ENCODE data around the gene PRDM2.

Gene PRDM2

DNA sequence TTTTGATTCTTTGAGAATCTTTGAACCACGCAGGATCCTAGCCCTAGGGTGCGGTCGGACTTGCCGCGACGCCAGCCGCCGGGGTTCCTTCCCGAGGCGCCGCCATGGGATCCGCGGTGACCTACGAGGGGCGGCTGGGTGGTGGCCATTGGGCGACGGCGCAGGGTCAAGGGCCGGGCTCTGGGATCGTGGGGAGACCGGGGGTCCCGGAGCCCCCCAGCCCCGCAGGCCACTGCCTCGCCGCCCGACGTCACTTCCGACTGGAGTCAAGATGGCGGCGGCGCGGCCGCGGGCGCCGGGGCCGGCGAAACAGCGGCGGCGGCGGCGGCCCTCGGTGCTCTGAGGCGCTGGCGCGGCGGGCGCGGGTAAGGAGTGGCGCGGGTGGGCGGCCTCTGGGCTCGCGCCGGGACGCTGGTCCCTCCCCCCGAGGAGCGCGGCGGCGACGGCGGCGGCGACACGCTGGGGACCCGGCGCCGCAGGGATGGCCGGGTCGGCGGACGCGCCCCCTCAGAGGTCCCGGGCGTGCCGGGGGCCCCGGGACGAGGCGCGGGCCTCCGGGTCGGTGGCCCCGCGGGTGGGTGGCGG lies at the start of gene PRDM2:
TSS of gene PRDM2 (plus strand) at position 253 of the 585 bp plus-strand sequence. CDS start 15,418 bp downstream, outside the sequence.
- ChIA-PET POLR2A (interaction anchor here (1.0 kb wide), 1 partner anchor 49 kb away, joined by 3 read pairs; no protein-coding TSS in a partner anchor), CTCF (interaction anchor here (0.9 kb wide), 1 partner anchor 8 kb away, joined by 3 read pairs; no protein-coding TSS in a partner anchor)
- Histone ChIP-seq H3K36me3 (ENCODE audit: control insufficient read depth in 2 of 2, insufficient read depth in 1 of 2, low read length in 2 of 2) (no peaks in the 10 kb centered on the region), H3K4me3 (ENCODE audit: low read depth, low read length) (peak within 1 kb of the TSS; percentile 60), H3K4me1 (ENCODE audit: control insufficient read depth, insufficient read depth, low read length) (no peaks in the 10 kb centered on the region; the same call in none of the 2 replicates), H3K9me3 (ENCODE audit: control insufficient read depth, insufficient read depth, low read depth, low read length) (no peaks in the 10 kb centered on the region), H3K27ac (ENCODE audit: extremely low read depth, low read depth, low read length) (peak within 1 kb of the TSS; percentile 76)
- TF ChIP-seq ZNF211 (tag by site-specific recombination; IDR thresholded peaks at IDR 0.05; ENCODE audit: low read depth), result no peak
- TF ChIP-seq FEZF1 (tag by site-specific recombination; IDR thresholded peaks at IDR 0.05), result no peak
- no peak for TF ChIP-seq ZNF341 (tag by site-specific recombination; IDR thresholded peaks at IDR 0.05; ENCODE audit: low read depth)
- TF ChIP-seq ZNF214 (tag by site-specific recombination; IDR thresholded peaks at IDR 0.05; ENCODE audit: borderline replicate concordance), result no peak
- TF ChIP-seq ZNF544 (tag by site-specific recombination; IDR thresholded peaks at IDR 0.05), result no peak
- TF ChIP-seq ZNF2 (tag by site-specific recombination; IDR thresholded peaks at IDR 0.05), result no peak
- TF ChIP-seq KLF7 (tag by site-specific recombination; IDR thresholded peaks at IDR 0.05; ENCODE audit: borderline replicate concordance), result no peak
- TF ChIP-seq PATZ1 (tag by site-specific recombination; IDR thresholded peaks at IDR 0.05), result peak; percentile 67
- TF ChIP-seq ZNF354C (tag by site-specific recombination; IDR thresholded peaks at IDR 0.05; ENCODE audit: borderline replicate concordance, low read depth), result no peak
- no peak for TF ChIP-seq ZNF843 (tag by site-specific recombination; IDR thresholded peaks at IDR 0.05)
- peak; percentile 50; the same call in 1 of the 2 replicates for TF ChIP-seq YY1 (tag by site-specific recombination; IDR thresholded peaks at IDR 0.05)
- 0 out of 2 replicates have a peak, but pooled peaks have one; percentile 14 for TF ChIP-seq ZNF629 (tag by site-specific recombination; IDR thresholded peaks at IDR 0.05)
- no peak for TF ChIP-seq ZBTB1 (tag by site-specific recombination; IDR thresholded peaks at IDR 0.05)
- no peak for TF ChIP-seq ZFP41 (tag by site-specific recombination; IDR thresholded peaks at IDR 0.05; ENCODE audit: borderline replicate concordance)
- TF ChIP-seq, protein P1, sequence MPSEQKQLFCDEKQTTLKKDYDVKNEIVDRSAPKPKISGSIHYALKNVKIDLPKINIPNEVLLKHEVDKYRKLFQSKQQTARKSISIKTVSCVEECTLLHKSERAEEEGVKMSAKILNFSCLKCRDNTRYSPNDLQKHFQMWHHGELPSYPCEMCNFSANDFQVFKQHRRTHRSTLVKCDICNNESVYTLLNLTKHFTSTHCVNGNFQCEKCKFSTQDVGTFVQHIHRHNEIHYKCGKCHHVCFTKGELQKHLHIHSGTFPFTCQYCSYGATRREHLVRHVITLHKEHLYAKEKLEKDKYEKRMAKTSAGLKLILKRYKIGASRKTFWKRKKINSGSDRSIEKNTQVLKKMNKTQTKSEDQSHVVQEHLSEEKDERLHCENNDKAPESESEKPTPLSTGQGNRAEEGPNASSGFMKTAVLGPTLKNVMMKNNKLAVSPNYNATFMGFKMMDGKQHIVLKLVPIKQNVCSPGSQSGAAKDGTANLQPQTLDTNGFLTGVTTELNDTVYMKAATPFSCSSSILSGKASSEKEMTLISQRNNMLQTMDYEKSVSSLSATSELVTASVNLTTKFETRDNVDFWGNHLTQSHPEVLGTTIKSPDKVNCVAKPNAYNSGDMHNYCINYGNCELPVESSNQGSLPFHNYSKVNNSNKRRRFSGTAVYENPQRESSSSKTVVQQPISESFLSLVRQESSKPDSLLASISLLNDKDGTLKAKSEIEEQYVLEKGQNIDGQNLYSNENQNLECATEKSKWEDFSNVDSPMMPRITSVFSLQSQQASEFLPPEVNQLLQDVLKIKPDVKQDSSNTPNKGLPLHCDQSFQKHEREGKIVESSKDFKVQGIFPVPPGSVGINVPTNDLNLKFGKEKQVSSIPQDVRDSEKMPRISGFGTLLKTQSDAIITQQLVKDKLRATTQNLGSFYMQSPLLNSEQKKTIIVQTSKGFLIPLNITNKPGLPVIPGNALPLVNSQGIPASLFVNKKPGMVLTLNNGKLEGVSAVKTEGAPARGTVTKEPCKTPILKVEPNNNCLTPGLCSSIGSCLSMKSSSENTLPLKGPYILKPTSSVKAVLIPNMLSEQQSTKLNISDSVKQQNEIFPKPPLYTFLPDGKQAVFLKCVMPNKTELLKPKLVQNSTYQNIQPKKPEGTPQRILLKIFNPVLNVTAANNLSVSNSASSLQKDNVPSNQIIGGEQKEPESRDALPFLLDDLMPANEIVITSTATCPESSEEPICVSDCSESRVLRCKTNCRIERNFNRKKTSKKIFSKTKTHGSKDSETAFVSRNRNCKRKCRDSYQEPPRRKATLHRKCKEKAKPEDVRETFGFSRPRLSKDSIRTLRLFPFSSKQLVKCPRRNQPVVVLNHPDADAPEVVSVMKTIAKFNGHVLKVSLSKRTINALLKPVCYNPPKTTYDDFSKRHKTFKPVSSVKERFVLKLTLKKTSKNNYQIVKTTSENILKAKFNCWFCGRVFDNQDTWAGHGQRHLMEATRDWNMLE (tag by site-specific recombination; conservative IDR thresholded peaks at IDR 0.05; ENCODE audit: low read depth), result peak; percentile 56
- TF ChIP-seq KLF16 (tag by site-specific recombination; IDR thresholded peaks at IDR 0.05), result no peak
- no peak for TF ChIP-seq ZNF555 (tag by site-specific recombination; conservative IDR thresholded peaks at IDR 0.05)
- TF ChIP-seq ZNF132 (tag by site-specific recombination; IDR thresholded peaks at IDR 0.05; ENCODE audit: borderline replicate concordance), result no peak
- TF ChIP-seq GLI4 (tag by site-specific recombination; IDR thresholded peaks at IDR 0.05), result no peak
- no peak for TF ChIP-seq KLF17 (tag by site-specific recombination; IDR thresholded peaks at IDR 0.05)
- TF ChIP-seq KLF1 (tag by site-specific recombination; IDR thresholded peaks at IDR 0.05), result no peak
- peak; percentile 26 for TF ChIP-seq ZBTB26 (tag by site-specific recombination; optimal IDR thresholded peaks at IDR 0.05)
- TF ChIP-seq ZNF654 (tag by site-specific recombination; IDR thresholded peaks at IDR 0.05; ENCODE audit: low read depth), result no peak
- TF ChIP-seq, protein P2, sequence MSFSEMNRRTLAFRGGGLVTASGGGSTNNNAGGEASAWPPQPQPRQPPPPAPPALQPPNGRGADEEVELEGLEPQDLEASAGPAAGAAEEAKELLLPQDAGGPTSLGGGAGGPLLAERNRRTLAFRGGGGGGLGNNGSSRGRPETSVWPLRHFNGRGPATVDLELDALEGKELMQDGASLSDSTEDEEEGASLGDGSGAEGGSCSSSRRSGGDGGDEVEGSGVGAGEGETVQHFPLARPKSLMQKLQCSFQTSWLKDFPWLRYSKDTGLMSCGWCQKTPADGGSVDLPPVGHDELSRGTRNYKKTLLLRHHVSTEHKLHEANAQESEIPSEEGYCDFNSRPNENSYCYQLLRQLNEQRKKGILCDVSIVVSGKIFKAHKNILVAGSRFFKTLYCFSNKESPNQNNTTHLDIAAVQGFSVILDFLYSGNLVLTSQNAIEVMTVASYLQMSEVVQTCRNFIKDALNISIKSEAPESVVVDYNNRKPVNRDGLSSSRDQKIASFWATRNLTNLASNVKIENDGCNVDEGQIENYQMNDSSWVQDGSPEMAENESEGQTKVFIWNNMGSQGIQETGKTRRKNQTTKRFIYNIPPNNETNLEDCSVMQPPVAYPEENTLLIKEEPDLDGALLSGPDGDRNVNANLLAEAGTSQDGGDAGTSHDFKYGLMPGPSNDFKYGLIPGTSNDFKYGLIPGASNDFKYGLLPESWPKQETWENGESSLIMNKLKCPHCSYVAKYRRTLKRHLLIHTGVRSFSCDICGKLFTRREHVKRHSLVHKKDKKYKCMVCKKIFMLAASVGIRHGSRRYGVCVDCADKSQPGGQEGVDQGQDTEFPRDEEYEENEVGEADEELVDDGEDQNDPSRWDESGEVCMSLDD (tag by site-specific recombination; IDR thresholded peaks at IDR 0.05), result 0 out of 2 replicates have a peak, but pooled peaks have one; percentile 32

Data from HEK293 (cell line).